Sigmoid colon (tissue), 7 donors: ENCODE results near the gene GCNA. TPM values are rescaled to one million over a fixed set of nuclear protein-coding genes. Genes with fewer than 3 reads are reported as not detected.

Experiments
- DNase-seq: peaks from one replicate; pipeline ENCODE4 v3.0.0-alpha.2; 2019
- H3K27ac ChIP-seq, 4 donors: fragments of 200-600 bp; sonication (generic); one replicate each; pipeline ENCODE4 v1.5.1; 2016 to 2019; ENCODE audit warnings: mild to moderate bottlenecking in 1 of 4
- H3K27me3 ChIP-seq, 3 donors: fragments of 200-600 bp; sonication (generic); one replicate each; pipeline ENCODE4 v1.5.1; 2019; ENCODE audit warnings: mild to moderate bottlenecking in 1 of 3
- H3K36me3 ChIP-seq, 4 donors: fragments of 200-600 bp; sonication (generic); one replicate each; pipeline ENCODE4 v1.5.1; 2016 to 2019
- H3K4me1 ChIP-seq, 4 donors: fragments of 200-600 bp; sonication (generic); one replicate each; pipeline ENCODE4 v1.5.1; 2017 to 2019
- H3K4me3 ChIP-seq, 4 donors: fragments of 200-600 bp; sonication (generic); one replicate each; pipeline ENCODE4 v1.5.1; 2017 to 2019; ENCODE audit warnings: mild to moderate bottlenecking in 2 of 4, moderate library complexity in 1 of 4
- H3K9me3 ChIP-seq, 4 donors: fragments of 200-600 bp in 3 of 4; sonication (generic) in 3 of 4; one replicate each; pipeline versions ENCODE4 v1.5.1 to v1.6.1; 2013 to 2019
- EP300 ChIP-seq, 4 donors: sonication (generic); formaldehyde crosslinking; IDR thresholded peaks; one replicate each; pipeline ENCODE4 v1.6.1; 2017; ENCODE audit warnings: antibody characterized with exemption in 4 of 4
- POLR2A ChIP-seq, 2 donors: fragments of 450-650 bp; IDR thresholded peaks; one replicate each; pipeline ENCODE4 v1.6.1; 2016; ENCODE audit warnings: antibody characterized with exemption in 2 of 2, mild to moderate bottlenecking in 2 of 2, moderate library complexity in 2 of 2
- POLR2AphosphoS5 ChIP-seq, 4 donors: sonication (generic); formaldehyde crosslinking; IDR thresholded peaks; one replicate each; pipeline ENCODE4 v1.6.1; 2017; ENCODE audit warnings: antibody characterized with exemption in 4 of 4
- WGBS, 2 donors: extraction: QIAGEN DNeasy Blood & Tissue Kit; methylation state at CpG; one replicate each; pipeline ENCODE4 v1.1.7; 2013; 5-methylcytosine and 5-hydroxymethylcytosine counted together
- intact Hi-C: fragments of 100-400 bp; cut with DNase I; formaldehyde crosslinking; loops from one replicate; pipeline ENCODE4 v1.15.1; 2023
- polyA plus RNA-seq, 3 donors: library from polyadenylated mRNA; stranded (reverse); fragments of 200-250 nt; gene quantifications; one replicate each; pipeline ENCODE4 v1.2.3, GENCODE V29; 2013
- total RNA-seq, 4 donors: library from RNA; depleted of rRNA; stranded (reverse); fragments of >200 nt; gene quantifications; one replicate each; pipeline ENCODE4 v1.1.0, GENCODE V29; 2016
- TF ChIP-seq, protein P1 (sequence below), 4 experiments: fragments of 450-650 bp in 3 of 4; fragments of 200-600 bp in 1 of 4; IDR thresholded peaks; one replicate each; pipeline ENCODE4 v1.5.1; 2016 to 2019; ENCODE audit warnings: antibody characterized with exemption in 4 of 4, mild to moderate bottlenecking in 3 of 4, moderate library complexity in 2 of 4
- donor health status: healthy with polysubstance abuse.
- donor health status: Bipolar disorder and iron deficiency.
- donor health status: healthy.

GCNA gene
- total and polyA plus RNA-seq, 7 donors = 0.60 to 5.0 (median 1.5) TPM

DNA sequence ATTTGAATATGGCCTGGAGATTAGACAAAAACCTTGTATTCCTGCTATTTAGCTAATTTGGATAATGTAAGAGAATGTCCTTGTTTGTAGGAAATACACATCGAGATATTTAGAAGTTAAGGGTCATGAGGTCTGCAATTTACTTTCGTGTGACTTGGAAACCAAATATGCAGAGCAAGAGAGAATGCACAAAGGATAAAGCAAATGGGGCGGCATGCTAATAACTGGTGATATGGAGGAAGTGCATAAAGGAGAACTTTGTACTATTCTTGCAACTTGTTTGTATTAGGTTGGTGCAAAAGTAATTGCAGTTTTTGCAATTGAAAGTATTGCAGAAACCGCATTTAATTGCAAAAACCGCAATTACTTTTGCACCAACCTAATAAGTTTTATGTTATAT lies 47.2 kb downstream of the GCNA start:
- H3K36me3 ChIP-seq = no peaks in the 10 kb centered on the region
- H3K27ac ChIP-seq = no peak overlapping the region
- WGBS, 2 donors = 56 to 81% methylated on average over 5 of the region's 5 CpGs
- H3K4me3 ChIP-seq = no peak overlapping the region
- no peak for DNase-seq
- no peaks in the 10 kb centered on the region for H3K27me3 ChIP-seq
- intact Hi-C loops = no loop called here
- H3K4me1 ChIP-seq = peaks cover 0 to 24% (median 10%) of the 10 kb centered on the region in 4 donors
- no peaks in the 10 kb centered on the region for H3K9me3 ChIP-seq
- TF ChIP-seq POLR2AphosphoS5 (IDR thresholded peaks at IDR 0.05) = no peak
- TF ChIP-seq POLR2A (IDR thresholded peaks at IDR 0.05) = no peak
- TF ChIP-seq EP300 (IDR thresholded peaks at IDR 0.05) = no peak
- TF ChIP-seq, protein P1, sequence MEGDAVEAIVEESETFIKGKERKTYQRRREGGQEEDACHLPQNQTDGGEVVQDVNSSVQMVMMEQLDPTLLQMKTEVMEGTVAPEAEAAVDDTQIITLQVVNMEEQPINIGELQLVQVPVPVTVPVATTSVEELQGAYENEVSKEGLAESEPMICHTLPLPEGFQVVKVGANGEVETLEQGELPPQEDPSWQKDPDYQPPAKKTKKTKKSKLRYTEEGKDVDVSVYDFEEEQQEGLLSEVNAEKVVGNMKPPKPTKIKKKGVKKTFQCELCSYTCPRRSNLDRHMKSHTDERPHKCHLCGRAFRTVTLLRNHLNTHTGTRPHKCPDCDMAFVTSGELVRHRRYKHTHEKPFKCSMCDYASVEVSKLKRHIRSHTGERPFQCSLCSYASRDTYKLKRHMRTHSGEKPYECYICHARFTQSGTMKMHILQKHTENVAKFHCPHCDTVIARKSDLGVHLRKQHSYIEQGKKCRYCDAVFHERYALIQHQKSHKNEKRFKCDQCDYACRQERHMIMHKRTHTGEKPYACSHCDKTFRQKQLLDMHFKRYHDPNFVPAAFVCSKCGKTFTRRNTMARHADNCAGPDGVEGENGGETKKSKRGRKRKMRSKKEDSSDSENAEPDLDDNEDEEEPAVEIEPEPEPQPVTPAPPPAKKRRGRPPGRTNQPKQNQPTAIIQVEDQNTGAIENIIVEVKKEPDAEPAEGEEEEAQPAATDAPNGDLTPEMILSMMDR (IDR thresholded peaks at IDR 0.05) = no peak

DNA sequence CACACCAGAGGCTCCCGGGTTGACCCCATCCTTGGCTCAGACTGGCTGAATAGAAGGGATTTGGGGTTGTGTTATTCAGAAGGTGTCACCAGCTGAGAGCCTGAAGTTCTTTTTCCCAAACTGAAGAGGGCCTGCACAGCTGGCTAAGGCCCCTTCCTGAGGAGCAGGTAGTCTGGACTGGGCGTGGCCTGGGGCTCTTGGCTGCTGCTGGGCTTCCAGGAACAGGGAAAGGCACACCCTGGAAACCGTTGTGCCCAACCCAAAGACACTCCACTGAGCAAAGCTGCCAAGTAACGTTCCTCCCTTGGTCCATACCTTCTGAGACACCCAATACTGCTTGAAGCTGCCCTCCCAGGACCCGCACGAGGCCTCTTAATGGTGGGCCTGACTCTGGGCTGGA lies 48.3 kb downstream of the GCNA start:
- no peaks in the 10 kb centered on the region for H3K27me3 ChIP-seq
- H3K4me1 ChIP-seq = peaks cover 0 to 22% (median 9%) of the 10 kb centered on the region in 4 donors
- H3K27ac ChIP-seq = no peak overlapping the region
- 18 to 69% methylated on average over 6 of the region's 6 CpGs for WGBS, 2 donors
- no peaks in the 10 kb centered on the region for H3K9me3 ChIP-seq
- intact Hi-C loops = no loop called here
- TF ChIP-seq POLR2A (IDR thresholded peaks at IDR 0.05) = no peak
- TF ChIP-seq, protein P1 (IDR thresholded peaks at IDR 0.05) = no peak
- TF ChIP-seq EP300 (IDR thresholded peaks at IDR 0.05) = no peak
- DNase-seq = no peak
- H3K4me3 ChIP-seq = no peak overlapping the region
- no peaks in the 10 kb centered on the region for H3K36me3 ChIP-seq

DNA sequence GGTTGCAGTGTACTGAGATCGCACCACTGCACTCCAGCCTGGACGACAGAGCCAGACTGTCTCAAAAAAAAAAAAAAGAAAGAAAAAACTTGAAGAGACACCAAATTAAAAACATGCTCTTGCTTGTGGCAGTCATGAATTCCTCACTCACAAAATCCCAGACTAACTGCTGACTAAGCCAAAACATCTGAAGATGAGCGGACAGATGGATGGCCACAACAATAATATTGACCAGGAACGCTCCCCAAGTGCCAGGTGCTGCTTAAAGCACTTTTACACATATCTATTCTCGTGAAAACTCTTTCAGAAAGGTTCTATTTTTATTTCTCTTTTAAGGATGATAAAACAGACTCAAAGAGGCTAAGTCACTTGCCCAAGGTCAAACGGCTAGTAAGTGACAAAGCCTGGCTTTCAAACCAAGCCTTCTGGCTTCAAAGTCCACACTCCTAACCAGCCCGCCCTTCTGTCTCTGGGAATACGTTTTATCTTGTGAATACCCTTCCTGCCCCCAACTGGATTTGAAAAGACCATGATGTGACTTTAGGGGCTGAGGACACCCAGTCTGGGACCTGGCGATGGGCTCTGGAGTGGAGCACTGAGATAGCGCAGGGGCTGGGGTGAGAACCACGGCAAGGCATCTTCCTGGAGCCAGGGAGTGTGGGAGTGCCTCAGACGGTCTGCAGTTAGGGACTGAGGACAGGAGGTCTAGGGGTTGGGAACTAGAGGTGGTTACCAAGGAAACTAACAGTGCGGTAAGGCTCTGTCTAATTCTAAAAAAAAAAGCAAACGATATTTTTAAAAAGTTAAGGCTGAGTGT lies 49.6 kb downstream of the GCNA start:
- intact Hi-C loops = no loop called here
- WGBS, 2 donors = 76 to 85% methylated on average over 14 of the region's 14 CpGs
- no peaks in the 10 kb centered on the region for H3K36me3 ChIP-seq

DNA sequence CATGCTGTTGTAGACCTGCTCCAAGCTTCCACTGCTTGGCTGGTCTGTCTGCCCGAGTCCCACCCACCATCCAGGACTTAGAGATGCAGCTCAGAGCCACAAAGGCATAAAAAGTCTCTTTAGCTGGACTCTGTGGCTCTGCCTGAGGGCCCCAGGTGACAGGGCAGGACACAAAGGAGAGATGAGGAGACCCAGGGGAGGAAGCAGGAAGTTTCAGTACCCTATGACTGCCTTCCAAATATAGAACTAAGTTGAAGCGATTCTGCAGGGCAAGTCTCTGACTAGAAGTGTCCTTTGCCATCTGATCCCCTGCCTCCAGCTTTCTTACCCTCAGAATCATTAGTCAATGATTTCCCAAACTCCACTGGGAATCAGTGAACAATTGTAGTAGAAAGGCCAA lies 51.2 kb downstream of the GCNA start:
- intact Hi-C loops = no loop called here
- Histone ChIP-seq H3K36me3 (no peaks in the 10 kb centered on the region), H3K4me3 (no peak overlapping the region), H3K9me3 (no peaks in the 10 kb centered on the region), H3K27me3 (no peaks in the 10 kb centered on the region), H3K27ac (no peak overlapping the region), H3K4me1 (no peaks in the 10 kb centered on the region)
- 57 to 87% methylated on average over 2 of the region's 2 CpGs for WGBS, 2 donors
- TF ChIP-seq POLR2AphosphoS5 (IDR thresholded peaks at IDR 0.05) (no peak), POLR2A (IDR thresholded peaks at IDR 0.05) (no peak), EP300 (IDR thresholded peaks at IDR 0.05) (no peak)
- TF ChIP-seq, protein P1 (IDR thresholded peaks at IDR 0.05) = no peak
- no peak for DNase-seq

More for the DNA sequence above, 49.6 kb downstream of the GCNA start:
- no peak overlapping the region for H3K4me3 ChIP-seq
- TF ChIP-seq, protein P1 (IDR thresholded peaks at IDR 0.05) = no peak
- TF ChIP-seq POLR2AphosphoS5 (IDR thresholded peaks at IDR 0.05) (no peak), EP300 (IDR thresholded peaks at IDR 0.05) (no peak), POLR2A (IDR thresholded peaks at IDR 0.05) (no peak)
- no peak overlapping the region for H3K27ac ChIP-seq
- DNase-seq = no peak
- H3K9me3 ChIP-seq = no peaks in the 10 kb centered on the region
- H3K27me3 ChIP-seq = no peaks in the 10 kb centered on the region
- peaks cover 0 to 10% (median 0%) of the 10 kb centered on the region in 4 donors for H3K4me1 ChIP-seq
